Measurements from ENCODE around the gene ACTL7A. TPM values are rescaled to one million over a fixed set of nuclear protein-coding genes. Genes with fewer than 3 reads are reported as not detected.

Gene ACTL7A
- total RNA-seq, 4 donors from 2014 or later = not detected

GRCh38 chr9:108910914-108911313 is 48.8 kb downstream of the ACTL7A start:
- TF ChIP-seq EP300 (IDR thresholded peaks at IDR 0.05; ENCODE audit: low read depth) (no peak), CTCF (IDR thresholded peaks at IDR 0.05) (no peak), POLR2A (IDR thresholded peaks at IDR 0.05) (no peak), POLR2AphosphoS5 (IDR thresholded peaks at IDR 0.05) (no peak)
- H3K4me3 ChIP-seq = no peak overlapping the region
- intact Hi-C loops (cut with DNase I; ENCODE audit: low total_unique reads) = no loop called here
- no peaks in the 10 kb centered on the region for H3K4me1 ChIP-seq
- DNase-seq = no peak
- no peaks in the 10 kb centered on the region for H3K9me3 ChIP-seq
- in situ Hi-C loops (cut with MboI; ENCODE audit: low pct_ligation_motif_present in 1 of 4, low pct_unique_long_range_greater_than_20kb in 1 of 4, low sequenced_read_pairs in 3 of 4) = no loop called here
- no peaks in the 10 kb centered on the region for H3K27me3 ChIP-seq
- H3K27ac ChIP-seq = no peak overlapping the region
- 97% methylated on average over 2 of the region's 2 CpGs; no CpG with 5 or more reads in 1 of the 2 donors for WGBS, 2 donors (ENCODE audit: low coverage in 1 of 2)
- peaks cover 0 to 57% (median 22%) of the 10 kb centered on the region in 4 donors for H3K36me3 ChIP-seq

- H3K4me1 ChIP-seq = no peaks in the 10 kb centered on the region
- WGBS, 2 donors (ENCODE audit: low coverage in 1 of 2) = 30% methylated on average over 1 of the region's 1 CpG; no CpG with 5 or more reads in 1 of the 2 donors
- no peak overlapping the region for H3K27ac ChIP-seq
- peaks cover 0 to 52% (median 21%) of the 10 kb centered on the region in 4 donors for H3K36me3 ChIP-seq
- TF ChIP-seq CTCF (IDR thresholded peaks at IDR 0.05) (no peak), POLR2AphosphoS5 (IDR thresholded peaks at IDR 0.05) (no peak), POLR2A (IDR thresholded peaks at IDR 0.05) (no peak), EP300 (IDR thresholded peaks at IDR 0.05; ENCODE audit: low read depth) (no peak)
- intact Hi-C loops (cut with DNase I; ENCODE audit: low total_unique reads) = no loop called here
- no peak overlapping the region for H3K4me3 ChIP-seq
- no peaks in the 10 kb centered on the region for H3K27me3 ChIP-seq
- in situ Hi-C loops (cut with MboI; ENCODE audit: low pct_ligation_motif_present in 1 of 4, low pct_unique_long_range_greater_than_20kb in 1 of 4, low sequenced_read_pairs in 3 of 4) = no loop called here
- no peaks in the 10 kb centered on the region for H3K9me3 ChIP-seq
- no peak for DNase-seq
These were observed 49.8 kb downstream of the ACTL7A start for GRCh38 chr9:108911820-108912219.

Small RNAs within 50 kb of the gene (small RNA-seq; reads per million reads assigned to genes)
- gene AL359692.1 = 0 reads per million in 4 donors

Other genes with a start within 250 kb of the ACTL7A start
- gene ACTL7B, start 6.3 kb upstream of the ACTL7A start, total RNA-seq = not detected
- 10 to 100 TPM in 3 of 4 donors, 1 to 10 TPM in 1; 7.9 to 18.1 (median 13.3) TPM for gene ELP1, start 71.9 kb downstream of the ACTL7A start, total RNA-seq
- gene ABITRAM, start 72.1 kb downstream of the ACTL7A start, total RNA-seq = 10 to 100 TPM in 2 of 4 donors, 1 to 10 TPM in 2; 5.6 to 14.4 (median 9.4) TPM
- 10 to 100 TPM in 1 of 4 donors, 1 to 10 TPM in 3; 6.0 to 12.1 (median 8.1) TPM for gene CTNNAL1, start 151.2 kb downstream of the ACTL7A start, total RNA-seq

Measured in transverse colon (tissue), 4 donors.